ENCODE results near the gene RNASE13. TPM values are rescaled to one million over a fixed set of nuclear protein-coding genes. Genes with fewer than 3 reads are reported as not detected.

Gene RNASE13
- total RNA-seq, 1 experiment from 2014 or later: not detected

DNA sequence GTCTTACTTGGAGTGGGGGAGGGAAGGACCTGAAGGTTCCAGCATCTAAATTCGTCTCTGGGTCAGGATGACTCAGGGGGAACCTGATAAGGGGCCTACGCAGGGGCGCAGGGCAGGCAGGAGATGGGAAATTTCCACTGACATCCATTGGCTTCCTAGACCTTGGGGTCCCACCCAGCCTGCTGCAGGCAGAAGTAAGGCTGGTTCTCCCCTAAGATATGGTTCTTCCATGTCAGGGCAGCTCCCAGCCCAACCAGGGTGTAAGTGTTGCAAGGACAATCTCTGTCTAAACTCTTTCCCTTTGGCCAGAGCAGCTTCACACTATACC lies 7.7 kb downstream of the RNASE13 start:
- in situ Hi-C loops (cut with HindIII; ENCODE audit: low pct_unique_long_range_greater_than_20kb, low sequenced_read_pairs): no loop called here
- DNase-seq (ENCODE audit: low read depth): no peak

DNA sequence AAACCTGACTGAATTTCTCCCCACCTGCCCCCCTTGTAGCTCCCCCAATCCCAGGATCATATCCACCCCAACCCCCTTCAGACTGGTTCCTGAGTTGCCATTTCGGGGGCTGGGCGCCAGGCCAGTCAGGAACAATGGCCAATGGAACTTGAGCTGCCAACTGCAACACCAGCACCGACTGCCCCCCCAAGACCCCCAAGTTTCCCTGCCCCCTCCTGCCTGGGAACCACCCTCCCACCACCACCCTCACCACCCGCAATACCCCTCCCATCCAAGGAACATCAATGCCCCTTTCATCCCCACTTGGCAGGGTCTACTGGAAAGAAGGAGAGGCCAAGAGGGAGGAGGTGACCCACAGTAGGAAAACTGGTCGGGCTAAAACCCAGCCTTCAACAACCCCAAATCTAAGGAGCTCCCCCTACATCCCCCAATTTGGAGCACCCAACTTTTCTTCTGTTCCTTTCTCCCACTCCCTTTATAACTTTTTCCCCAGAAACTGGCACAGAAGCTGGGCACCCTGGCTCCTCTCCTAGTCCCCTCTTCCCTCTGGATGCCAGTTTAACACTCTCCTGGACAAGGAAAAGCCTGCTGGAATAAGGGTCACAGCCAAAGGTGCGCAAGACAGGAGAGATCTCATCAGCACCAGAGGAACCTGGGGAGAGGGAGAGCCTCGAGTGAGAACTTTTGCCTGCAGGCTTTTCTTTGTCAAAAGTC lies 8.2 kb downstream of the RNASE13 start:
- in situ Hi-C loops (cut with HindIII; ENCODE audit: low pct_unique_long_range_greater_than_20kb, low sequenced_read_pairs): no loop called here
- no peak for DNase-seq (ENCODE audit: low read depth)

DNA sequence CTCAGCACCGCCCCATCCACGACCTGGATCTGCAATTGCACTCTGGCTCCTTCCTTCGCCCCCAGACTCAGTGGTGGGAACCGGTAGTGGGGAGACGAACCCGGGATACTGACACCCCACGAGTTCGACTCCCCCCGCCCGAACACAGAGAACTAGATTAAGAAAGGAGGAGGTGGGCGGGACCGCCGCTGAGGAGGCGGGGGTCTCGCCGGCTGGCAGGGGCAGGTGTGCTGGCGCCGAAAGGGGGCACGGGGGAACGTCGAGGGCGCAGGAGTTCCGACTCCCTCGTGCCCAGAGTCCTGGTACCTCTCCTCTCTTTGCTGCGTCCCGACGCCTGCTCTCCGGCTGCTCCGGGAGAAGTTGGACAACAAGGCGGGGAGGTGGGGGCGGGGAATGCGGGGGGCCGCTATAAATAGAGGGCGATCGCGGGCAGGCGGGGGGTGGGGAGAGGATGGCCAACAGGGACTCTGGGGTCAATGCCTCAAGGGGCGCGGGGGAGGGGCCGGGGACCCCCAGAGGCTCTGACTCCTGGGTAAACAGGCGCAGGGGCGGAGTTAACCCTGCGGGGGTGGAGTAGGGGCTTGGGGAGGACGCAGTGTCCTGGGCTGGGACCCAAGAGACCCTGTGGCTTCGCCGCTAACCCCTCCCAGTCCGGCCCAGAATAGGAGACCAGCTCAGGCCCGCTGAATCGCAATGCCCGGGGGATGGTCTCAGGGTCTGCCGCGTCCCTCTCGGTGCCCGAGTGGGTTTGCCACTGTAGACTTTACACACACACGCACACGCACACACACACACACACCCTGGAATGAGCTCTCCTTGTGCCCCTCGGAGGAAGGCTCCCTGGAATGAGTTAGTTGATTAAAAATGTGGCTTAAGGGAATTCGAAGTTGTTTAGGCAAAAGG lies 9.0 kb downstream of the RNASE13 start:
- no peak for DNase-seq (ENCODE audit: low read depth)
- in situ Hi-C loops (cut with HindIII; ENCODE audit: low pct_unique_long_range_greater_than_20kb, low sequenced_read_pairs): no loop called here

DNA sequence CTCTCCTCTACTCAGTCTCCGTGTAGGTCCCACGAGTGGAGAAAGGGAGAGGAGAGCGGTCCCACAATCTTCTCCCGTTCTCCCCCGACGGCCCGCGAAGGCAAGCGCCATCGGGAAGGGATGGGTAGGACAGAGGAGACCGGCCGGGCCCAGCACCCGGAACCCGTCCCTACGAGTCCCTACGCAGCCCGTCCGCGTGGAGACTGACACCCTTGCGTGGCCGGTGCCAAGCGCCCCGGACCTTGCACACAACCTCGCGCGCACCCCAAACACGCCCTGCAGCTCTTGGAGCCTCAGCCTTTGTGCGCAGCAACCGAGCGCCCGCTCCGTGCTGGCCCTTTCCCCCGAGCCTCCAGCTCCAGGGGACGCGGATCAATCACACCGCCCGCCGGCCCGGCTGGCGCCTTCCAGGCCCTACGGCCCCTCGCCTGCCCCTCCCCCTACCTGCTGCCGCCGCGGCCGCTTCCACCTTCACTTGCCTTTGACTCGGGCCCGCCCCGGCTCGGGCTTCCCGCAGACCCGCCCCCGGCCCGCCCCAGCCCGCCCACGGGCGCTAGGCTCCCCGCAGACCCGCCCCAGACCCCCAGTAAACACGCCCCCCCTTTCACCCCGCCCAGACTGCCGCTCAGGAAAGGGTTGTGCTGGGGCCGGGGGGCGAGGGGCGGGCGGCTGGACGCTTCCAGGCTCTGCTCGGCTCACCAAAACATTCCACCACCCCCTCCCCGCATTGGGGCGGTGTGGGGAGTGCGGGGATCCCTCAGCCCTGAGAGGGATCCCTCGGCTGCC lies 9.8 kb downstream of the RNASE13 start, which contains the start of gene NDRG2:
Gene NDRG2, minus strand, starts transcription at position 477 of the 786 bp plus-strand sequence. CDS start 1,746 bp downstream, outside the sequence.
- in situ Hi-C loops (cut with HindIII; ENCODE audit: low pct_unique_long_range_greater_than_20kb, low sequenced_read_pairs): no loop called here
- DNase-seq (ENCODE audit: low read depth): peak; percentile 16

DNA sequence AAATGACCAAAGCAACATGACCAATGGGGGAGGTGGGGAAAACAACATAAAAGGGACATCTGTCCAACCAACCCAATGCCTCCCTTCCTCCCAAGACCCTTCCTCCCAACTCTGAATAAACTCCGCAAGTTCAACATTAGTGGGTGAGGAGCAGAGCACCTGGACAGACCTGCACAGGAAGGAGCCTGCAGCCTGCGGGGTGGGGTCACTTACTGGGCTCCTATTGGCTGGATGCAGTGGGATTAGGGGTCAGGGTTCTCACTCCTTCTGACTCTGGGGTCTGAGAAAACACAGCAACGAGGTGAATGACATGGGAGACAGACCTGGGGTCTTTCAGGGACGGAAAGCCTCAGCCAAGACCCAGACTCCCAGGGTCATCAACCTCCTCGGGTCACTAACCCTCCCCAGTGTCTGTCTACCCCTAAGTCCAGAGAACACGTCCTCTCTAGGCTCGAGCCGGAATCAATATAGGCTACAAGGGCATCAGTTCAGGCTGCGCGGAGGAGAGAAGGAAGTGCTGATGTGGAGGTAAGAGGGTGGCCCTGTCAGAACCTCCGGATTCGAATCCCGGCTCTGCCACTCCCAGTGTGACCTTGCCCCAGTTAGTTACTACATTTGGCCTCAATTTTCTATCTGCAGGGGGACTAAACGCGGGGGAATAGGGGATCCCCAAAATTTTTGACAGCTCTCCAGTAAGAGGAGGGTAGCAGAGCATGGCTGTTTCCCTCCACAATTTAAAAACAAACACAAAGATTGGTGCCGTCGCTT lies 10.6 kb downstream of the RNASE13 start:
- DNase-seq (ENCODE audit: low read depth): no peak
- in situ Hi-C loops (cut with HindIII; ENCODE audit: low pct_unique_long_range_greater_than_20kb, low sequenced_read_pairs): no loop called here

DNA sequence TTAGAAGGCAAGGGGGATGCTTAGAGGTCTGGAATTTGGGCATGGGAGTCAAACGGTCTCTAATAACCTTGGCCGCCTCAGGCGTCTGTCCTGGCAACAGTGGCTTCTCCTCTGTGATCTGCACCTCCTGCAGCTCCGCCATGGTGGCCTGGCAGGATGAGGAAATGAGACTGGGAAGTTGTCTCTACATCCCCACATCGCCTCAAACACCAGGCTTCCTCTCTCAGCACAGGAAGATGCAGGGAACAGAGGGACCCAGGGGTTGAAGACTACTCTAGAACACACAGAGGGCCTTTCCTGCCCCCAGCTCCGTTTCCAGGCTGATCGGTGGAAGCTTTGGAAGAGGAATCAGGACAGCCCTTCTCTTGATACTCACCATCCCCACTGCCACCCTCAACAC lies 11.4 kb downstream of the RNASE13 start:
- in situ Hi-C loops (cut with HindIII; ENCODE audit: low pct_unique_long_range_greater_than_20kb, low sequenced_read_pairs): no loop called here

DNA sequence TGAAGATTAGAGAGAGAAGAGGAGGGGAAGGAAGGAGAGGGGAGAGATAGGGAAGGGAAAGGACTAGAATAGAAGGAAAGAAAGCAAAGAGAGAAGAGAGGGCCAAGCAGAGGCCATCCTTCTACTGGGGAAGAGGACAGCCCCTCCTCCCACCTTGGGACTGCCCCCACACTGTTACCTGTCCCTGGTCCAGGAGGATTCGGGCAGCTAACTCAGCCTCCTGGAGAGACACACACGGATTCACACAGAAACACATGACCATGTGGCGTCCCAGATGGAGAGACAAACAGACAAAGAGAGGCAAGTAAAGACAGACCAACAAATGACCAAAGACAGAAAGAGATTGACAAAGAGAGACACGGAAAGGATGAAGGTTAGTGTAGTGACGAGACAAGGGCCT lies 11.9 kb downstream of the RNASE13 start:
- in situ Hi-C loops (cut with HindIII; ENCODE audit: low pct_unique_long_range_greater_than_20kb, low sequenced_read_pairs): no loop called here
- DNase-seq (ENCODE audit: low read depth): no peak

More for the DNA sequence above, 11.4 kb downstream of the RNASE13 start:
- DNase-seq (ENCODE audit: low read depth): no peak

DNA sequence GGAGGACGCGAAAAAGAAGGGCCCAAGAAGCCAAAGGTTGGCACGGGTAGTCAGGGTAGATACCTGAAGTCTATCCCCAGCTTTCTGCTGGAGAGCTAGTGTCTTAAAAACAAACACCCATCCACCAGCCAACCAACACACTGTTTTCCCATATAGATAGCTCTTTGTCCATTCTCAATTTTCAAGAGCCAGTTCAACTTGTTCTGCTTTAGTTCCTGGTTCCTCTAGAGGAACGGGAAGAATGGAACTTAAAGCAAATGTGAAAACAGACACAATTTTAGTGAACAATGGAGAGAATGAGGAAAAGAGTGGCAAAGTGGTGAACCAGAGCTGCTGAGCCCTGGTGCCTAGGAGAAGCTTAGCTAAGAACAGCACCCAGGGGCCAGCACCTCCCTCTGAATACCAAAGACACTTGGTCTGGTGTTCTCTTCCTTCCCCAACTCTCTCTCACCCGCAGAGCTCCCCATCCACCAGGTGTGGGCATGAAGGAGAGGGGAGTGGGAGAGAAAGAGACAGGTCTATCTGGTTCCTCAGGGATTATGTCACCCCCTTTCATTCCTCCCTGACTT lies 13.5 kb downstream of the RNASE13 start:
- in situ Hi-C loops (cut with HindIII; ENCODE audit: low pct_unique_long_range_greater_than_20kb, low sequenced_read_pairs): no loop called here

DNA sequence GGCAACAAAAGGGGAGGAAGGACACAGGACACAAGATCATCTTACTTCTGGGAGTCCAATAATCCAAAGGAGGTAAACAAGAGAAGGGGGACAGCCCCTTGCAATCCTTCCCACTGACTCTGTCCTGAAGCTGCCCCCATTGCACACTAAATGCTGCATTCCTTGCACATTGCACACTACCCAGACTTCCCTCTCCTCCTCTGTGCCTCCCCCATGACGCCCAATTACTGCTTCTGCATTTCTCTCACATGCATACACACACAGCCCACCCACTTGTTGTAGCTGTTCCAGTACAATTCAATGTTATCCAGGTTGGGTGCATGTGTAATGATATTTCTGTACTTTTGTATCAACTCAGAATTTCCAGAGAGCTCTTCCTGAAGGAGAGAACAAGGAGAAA lies 15.2 kb downstream of the RNASE13 start:
- DNase-seq (ENCODE audit: low read depth): no peak

More for the DNA sequence above, 13.5 kb downstream of the RNASE13 start:
- DNase-seq (ENCODE audit: low read depth): no peak

DNA sequence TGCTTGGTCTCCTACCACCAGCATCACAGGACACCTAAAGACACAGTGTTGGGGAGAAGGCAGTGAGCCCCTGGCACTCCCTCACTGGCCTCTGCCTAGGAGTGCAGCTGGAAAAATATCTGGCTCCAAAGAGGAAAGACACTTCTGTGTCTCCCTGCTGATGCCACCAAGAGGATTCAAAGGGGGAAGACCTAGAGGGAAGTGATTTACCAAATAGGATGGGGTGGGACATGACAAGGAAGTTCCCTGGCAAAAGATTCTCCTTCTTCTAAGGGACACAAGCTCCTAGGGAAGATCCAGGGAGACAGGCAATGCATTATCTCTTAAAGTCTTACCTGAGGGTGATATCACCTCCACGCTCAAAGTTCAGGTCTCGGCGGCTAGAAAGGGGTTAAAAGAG lies 15.8 kb downstream of the RNASE13 start:
- no peak for DNase-seq (ENCODE audit: low read depth)
- in situ Hi-C loops (cut with HindIII; ENCODE audit: low pct_unique_long_range_greater_than_20kb, low sequenced_read_pairs): no loop called here

More for the DNA sequence above, 15.2 kb downstream of the RNASE13 start:
- in situ Hi-C loops (cut with HindIII; ENCODE audit: low pct_unique_long_range_greater_than_20kb, low sequenced_read_pairs): no loop called here

DNA sequence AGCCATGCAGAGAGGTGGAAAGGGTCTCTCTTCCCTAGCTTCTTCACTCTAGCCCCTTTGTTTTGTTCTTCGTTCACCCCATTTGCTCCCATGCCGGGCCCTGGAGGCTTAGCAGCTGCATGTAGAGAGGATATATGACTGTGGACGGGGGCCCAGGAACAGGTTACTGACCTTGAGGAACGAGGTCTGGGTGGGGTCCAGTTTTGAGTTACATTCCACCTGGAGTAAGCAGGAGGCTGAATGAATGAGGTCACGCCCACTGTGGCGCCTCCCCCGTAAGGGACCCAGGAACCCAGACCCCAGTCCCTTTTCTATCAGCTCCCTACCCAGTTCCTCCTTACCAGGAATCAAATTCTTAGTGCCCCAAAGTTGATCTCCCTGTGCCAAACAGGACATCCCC lies 16.3 kb downstream of the RNASE13 start:
- in situ Hi-C loops (cut with HindIII; ENCODE audit: low pct_unique_long_range_greater_than_20kb, low sequenced_read_pairs): no loop called here
- no peak for DNase-seq (ENCODE audit: low read depth)

DNA sequence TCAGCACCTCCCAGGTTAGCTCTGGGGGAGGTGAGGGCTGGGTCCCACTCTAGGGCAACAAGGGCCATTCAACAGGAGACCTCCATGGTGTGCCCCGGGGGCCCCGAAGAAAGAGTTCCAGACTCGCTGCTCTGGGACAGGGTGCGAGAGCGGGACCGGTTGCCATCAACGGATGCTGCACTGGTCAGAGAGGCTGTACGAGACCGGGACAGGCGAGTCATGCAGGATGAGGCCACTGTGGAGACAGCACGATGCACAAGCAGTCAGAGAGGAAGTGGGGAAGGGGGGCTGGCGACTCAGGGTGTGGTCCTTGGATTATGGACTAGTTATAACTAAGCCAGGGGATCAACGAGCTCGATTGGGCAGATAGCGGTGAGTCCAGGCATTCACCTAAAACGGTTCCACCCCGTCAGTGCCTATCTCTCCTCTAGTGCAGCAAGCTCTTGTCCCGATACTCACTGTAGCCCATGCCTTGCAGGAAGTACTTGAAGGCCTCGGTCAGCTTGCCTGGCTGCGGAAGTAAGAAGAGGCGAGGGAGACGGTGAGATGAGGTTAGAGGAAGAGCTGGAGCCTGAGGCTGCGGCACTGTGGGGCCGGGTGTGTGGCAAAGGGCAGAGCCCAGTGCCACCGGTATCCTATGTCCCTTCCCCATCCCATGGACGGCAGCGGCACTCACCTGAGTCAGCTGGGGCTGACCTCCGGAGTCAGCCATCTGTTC lies 16.9 kb downstream of the RNASE13 start:
- no peak for DNase-seq (ENCODE audit: low read depth)
- in situ Hi-C loops (cut with HindIII; ENCODE audit: low pct_unique_long_range_greater_than_20kb, low sequenced_read_pairs): no loop called here

DNA sequence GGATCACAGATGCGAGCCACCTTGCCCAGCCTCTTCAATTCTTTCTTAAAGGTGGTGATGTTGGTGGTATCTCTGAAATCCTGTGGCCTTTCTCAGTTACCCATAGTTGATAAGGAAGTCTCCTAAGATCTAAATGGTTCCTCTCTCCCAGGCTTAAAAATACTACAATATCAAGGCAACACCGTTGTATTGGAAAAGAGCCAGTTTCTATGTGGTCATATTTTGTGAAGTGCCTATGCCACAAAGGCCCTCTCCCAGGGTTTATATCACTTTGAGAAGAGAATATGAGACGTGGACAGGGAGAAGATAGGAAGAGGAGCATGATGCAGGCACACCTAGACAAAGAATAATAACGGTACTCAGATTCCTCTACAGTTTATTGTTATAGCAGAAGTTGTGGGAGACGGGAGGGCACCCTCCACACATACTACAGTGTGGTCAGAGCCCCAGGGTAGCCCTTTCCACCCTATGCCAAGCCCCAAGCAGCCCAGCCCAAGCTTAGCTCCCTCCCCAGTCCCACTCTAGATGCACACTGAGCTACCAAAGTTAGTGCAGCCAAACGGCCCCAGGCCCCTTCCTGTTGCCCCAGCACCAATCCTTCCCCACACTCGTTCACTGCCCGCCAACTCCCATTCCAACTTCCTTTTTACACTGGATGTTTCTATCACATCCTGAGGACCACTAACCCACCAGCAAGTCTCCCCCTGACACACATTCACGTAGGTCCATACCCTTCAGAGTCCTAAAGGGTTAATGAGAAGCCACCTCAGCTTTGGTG lies 18.0 kb downstream of the RNASE13 start:
- no peak for DNase-seq (ENCODE audit: low read depth)
- in situ Hi-C loops (cut with HindIII; ENCODE audit: low pct_unique_long_range_greater_than_20kb, low sequenced_read_pairs): no loop called here

DNA sequence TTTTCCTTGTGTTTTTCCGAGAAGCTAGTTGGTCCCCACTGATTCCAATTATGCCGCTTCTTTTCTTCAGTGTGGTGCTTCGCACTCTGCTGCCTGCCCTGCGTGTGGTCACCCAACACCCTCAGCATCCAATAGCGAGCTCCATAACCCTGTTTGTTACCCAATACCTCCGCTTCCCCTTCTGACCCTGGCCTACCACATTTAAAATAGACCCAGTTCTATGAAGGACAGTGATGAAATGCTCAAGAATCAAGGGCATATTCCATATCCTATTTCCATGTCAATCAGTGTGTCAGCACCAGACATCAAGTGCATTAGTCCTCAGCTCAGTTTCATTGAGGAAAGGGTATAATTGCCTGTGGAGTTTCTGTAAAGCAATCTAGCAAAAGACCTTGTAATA lies 19.3 kb downstream of the RNASE13 start:
- in situ Hi-C loops (cut with HindIII; ENCODE audit: low pct_unique_long_range_greater_than_20kb, low sequenced_read_pairs): no loop called here
- no peak for DNase-seq (ENCODE audit: low read depth)

DNA sequence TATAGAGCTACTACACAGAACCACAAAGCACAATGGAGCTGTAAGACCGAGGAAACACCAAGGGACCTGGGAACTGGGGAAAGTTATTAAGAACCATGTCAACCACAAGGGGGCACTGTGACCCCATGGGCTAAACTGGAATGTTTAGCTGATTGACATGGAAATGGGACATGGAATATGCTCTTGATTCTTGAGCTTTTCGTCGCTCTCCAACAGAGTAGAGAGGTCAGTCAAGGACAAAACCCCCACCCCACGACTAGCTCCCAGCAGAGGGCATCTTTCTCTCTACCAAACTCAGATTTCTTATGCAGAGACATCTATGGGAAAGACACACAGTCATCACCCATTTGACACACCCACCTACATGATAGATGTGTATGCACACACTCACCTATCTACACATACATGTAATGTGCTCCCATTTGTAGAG lies 19.8 kb downstream of the RNASE13 start:
- peak; percentile 62 for DNase-seq (ENCODE audit: low read depth)
- in situ Hi-C loops (cut with HindIII; ENCODE audit: low pct_unique_long_range_greater_than_20kb, low sequenced_read_pairs): no loop called here

DNA sequence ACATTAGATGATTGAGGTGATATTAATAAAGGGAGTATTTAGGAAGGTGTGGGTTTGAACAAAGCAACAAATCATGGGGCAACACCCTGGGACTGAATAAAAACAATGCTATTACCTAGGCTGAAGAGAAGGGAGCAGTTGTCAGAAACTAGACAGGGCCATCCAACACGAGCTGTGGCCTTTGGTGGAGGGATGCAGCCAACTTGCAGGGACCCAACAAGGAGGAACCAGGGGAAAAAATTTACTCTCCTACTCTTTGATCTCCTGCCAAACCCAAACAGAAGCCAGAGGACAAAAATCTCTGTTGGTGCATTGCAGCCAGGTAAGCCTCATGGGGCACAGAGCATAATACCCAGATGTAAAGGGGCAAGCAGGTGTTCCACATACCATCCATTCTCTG lies 23.5 kb downstream of the RNASE13 start:
- in situ Hi-C loops (cut with HindIII; ENCODE audit: low pct_unique_long_range_greater_than_20kb, low sequenced_read_pairs): no loop called here

More for the DNA sequence above, 23.5 kb downstream of the RNASE13 start:
- DNase-seq (ENCODE audit: low read depth): no peak
